Stimulated activated CD4-positive, alpha-beta T cell treated with anti-CD3 and anti-CD28 coated beads, Interleukin-15, amount 100 ng/mL, for 1 hour (primary cell): ENCODE results near the gene UQCRH.

ENCODE experiments used
- DNase-seq, 2 donors: peaks; one replicate each; pipeline ENCODE4 v3.0.0-alpha.2; 2020; ENCODE audit warnings: low read depth in 1 of 2, low spot score in 1 of 2

The UQCRH gene

DNA sequence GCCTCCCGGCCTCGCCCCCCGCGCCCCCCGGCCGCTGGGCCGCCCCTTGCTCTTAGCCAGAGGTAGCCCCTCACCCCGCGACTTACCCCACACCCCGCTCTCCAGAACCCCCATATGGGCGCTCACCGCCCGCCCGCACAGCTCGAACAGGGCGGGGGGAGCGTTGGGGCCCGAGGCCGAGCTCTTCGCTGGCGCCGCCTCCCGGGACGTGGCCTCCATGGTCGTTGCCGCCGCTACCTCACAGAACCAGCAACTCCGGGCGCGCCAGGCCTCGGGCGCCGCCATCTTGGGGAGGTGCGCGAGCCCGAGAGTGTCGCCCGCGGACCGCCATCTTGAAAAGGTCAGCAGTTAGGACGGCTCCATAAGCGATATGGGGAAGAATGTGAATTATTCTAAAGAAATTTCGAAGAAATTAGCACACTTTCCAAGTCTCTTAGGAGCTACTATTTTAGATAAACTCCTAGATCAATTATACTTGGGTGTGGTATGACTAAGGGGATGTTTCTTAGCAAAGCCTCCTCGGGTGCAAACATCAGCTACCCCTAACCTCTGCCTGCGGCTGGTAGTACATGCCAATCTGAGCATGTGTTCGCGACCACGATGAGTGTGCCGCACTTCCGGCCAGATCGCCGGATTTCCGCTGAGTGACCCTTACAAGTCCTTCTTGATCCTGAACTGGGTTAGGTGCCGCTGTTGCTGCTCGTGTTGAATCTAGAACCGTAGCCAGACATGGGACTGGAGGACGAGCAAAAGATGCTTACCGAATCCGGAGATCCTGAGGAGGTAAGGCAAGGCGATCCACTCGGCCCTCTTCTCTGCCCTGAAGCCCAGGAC, at the start of gene UQCRH, which contains the start of gene LRRC41:
Gene UQCRH, plus strand, starts transcription at position 661 of the 834 bp plus-strand sequence. Its CDS starts 69 bp downstream, at position 730.
Gene LRRC41, minus strand, starts transcription at position 579 of the 834 bp plus-strand sequence. Its CDS starts 294 bp downstream, at position 285.
- peak; percentile 89 to 90 for DNase-seq

GRCh38 chr1:46254668-46255067, 48.8 kb upstream of the UQCRH start:
- no peak for DNase-seq

GRCh38 chr1:46256523-46256922, 47.0 kb upstream of the UQCRH start:
- no peak for DNase-seq

DNA sequence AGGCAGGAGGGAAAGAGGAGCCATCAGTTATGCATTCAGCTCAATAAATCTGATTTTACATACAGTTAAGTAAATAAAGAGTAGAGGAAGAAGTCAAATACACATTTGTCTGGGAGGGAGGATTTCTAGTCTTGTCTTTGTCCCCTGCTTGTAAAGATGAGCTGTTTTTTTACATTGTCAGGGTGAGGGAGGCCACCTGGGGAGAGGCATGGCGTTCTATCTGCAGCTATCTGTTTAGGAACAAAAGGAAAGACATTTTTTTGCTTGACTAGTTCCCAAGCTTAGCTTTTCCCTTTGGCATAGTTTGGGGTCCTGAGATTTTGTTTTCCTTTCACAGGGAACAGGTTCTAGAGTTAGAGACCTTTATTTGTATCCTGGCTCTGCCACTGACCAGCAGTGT, 41.0 kb upstream of the UQCRH start:
- no peak for DNase-seq

- no peak for DNase-seq
Observed at GRCh38 chr1:46263146-46263545, 40.4 kb upstream of the UQCRH start.

- DNase-seq, result no peak
Observed at GRCh38 chr1:46268578-46268977, 34.9 kb upstream of the UQCRH start.

DNA sequence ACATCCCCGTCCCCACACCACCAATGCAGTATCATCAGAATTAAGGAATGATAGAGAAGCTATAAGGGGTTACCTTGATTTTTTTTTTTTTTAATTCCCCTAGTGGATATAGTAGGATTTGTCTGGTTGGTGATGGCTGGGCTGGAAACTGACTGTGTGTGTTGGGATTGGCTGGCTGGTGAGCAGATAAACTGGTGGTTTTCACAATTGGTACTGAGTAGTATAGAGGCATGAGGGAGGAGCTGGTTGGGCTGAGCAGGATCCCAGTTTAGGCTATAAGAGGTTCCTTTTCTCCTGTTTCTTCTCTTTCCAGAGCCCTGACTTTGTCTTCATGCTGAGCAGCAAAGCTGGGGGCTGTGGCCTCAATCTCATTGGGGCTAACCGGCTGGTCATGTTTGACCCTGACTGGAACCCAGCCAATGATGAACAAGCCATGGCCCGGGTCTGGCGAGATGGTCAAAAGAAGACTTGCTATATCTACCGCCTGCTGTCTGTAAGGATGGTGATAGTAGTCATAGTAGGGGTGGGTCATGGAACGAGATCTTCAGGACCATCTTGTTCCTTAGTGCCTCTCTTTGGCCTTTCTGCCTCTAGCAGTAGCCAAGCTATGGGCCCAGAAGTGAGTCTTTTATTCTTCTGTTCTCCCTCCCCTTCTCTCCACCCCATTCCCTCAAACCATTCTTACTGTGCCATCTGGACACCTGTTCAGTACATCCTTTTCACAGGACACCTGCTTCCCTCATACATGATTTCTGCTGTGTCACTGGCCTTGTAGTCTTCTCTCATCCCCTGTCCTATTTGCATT, 29.1 kb upstream of the UQCRH start:
- DNase-seq, result no peak

- DNase-seq, result no peak
Observed at GRCh38 chr1:46275030-46275337, 28.5 kb upstream of the UQCRH start.

GRCh38 chr1:46277658-46278373, 25.7 kb upstream of the UQCRH start:
- no peak for DNase-seq

DNA sequence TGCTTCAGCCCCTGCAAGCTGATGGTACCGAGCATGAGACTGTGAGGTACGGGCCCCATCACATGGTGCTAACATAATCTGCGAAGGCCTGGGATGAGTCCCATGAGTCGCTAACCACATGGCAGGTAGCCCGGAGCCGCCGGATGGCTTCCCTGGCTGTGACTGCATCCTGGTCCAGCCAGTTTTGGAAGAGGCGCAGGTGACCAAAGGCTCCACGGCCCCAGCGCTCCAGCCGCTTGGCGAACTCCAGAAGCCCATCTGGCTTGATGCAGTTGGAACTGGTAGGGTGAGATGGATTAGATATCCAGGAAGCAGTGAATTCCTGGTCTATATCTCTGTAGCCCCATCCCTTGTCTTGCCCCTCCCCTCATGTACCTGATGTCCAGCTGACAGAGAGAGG, 24.7 kb upstream of the UQCRH start:
- no peak for DNase-seq

DNA sequence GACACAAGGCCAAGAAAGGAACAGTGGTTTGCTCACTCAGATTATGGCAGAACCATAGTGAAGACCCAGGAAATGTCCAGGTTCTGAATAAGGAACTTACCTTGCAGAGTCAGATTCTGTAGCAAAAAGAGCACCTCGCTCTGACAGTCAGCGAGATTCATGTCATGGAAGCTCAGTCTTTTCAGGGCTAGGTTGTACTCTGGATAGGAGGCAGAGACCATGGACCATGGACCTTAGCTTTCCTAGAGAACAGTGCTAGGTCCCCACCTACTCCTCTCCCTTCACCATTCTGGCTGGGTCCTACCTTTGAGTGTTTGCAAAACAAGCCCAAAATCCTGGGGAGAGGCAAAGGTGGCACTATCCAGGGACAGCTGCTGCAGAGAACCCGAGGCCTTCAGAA, 23.4 kb upstream of the UQCRH start:
- DNase-seq, result no peak

DNA sequence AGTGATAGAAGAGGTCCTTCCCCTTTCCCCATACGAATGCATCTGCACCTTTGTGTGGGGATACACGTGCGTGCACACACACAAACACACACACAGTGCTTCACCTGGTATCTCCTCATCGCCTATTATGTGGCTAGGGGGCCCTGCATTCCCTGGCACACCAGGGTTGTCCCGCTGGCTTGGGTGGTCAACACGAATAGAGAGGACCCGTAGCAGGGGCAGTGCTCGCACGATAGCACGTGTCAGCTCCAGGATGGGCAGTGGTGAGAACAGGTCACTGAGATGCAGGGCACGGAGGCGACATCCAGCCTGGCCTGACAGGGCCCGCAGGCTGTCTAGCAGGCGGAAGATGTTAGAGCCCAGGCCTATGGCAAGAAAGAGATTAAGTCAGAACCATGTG, 22.5 kb upstream of the UQCRH start:
- DNase-seq, result no peak

- DNase-seq, result no peak
Observed at GRCh38 chr1:46284058-46284457, 19.4 kb upstream of the UQCRH start.

- no peak for DNase-seq
Observed at GRCh38 chr1:46284597-46285564, 18.6 kb upstream of the UQCRH start.

DNA sequence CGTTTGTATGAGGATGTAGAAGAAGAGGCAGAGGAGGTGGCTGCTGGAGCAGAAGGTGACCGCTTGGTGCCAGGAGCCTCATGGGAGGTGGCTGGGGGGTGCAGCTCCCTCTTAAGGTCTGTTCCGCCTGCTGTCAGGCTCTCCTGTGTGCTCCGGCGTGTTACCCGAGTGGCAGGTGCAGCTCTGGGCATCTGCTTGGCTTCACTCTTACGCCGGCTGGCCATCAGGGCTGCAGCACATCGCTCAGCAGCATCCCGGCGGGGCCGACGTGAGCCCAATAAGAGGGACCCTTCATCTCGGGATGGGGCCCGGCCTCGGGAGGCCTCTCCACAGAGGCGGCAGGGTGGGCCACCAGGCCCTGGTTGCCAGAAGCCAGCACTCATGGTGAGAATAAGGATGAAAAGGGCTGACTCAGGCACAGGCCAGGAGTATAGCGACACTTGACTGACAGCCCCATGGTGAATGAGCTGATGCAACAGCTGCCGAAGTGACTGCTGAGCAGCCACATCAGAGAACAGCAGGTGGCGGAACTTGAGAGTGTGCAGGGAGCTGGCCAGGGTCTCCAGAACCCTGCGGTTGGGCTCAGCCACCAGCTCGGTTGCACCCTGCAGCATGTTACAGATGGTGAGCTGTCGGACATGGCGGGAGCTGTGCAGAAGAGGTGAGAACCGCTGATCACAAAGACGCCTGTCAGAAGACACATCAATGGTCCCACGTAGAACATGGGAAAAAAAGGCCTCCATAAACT, 17.6 kb upstream of the UQCRH start:
- DNase-seq, result no peak

DNA sequence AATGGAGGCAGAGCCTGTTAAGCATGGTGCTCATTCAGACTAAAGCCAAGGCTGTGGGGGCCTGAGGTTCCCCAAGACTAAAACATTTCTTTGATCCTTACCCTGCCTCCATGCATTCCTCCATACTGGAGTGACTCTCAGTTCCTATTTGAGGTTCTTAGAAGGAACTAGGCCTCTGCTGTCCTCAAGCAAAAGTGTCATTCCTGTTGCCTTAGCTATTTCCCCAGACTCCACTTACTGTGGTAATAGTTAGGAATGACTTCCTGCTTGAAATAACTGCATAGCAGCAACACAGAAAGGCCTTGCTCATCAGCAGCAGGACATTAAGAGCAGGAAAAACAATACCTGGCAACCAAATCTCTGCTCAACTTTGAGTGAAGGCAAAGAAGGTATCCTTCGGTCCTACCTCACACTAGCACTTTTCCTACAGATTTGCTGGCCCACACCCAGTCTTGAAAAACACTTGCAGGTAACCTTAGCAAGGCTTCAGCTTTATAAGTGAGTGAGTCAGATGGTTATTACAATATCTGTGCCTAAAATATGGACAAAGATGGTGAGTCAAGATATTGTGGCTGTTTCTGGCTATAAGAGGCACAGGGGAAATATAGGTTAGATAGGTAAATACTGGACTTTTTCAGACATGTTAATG, 14.9 kb upstream of the UQCRH start:
- no peak for DNase-seq

DNA sequence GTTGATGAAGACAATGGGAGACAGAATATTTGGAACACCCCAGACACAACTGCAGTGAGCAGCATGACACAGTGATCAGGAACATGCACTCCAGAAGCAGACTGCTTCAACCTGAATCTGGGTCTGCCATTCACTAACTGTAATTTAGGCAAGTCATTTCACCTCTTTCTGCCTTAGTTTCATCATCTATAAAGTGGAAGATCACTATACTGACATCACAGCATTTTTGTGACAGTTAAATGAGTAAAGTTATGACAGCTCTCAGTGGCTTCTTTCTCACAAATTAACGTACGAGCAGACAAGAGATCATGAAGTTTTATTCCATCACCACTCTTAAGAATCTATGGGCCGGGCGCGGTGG, 14.4 kb upstream of the UQCRH start:
- DNase-seq, result no peak

GRCh38 chr1:46289976-46290375, 13.5 kb upstream of the UQCRH start:
- DNase-seq, result no peak

GRCh38 chr1:46295306-46295705, 8.2 kb upstream of the UQCRH start:
- DNase-seq, result no peak
